ENCODE measurements around the gene CEP350. TPM values are rescaled to one million over a fixed set of nuclear protein-coding genes. Genes with fewer than 3 reads are reported as not detected.

CEP350 gene
- polyA plus RNA-seq, 3 donors, result 6.7 to 19.8 (median 9.0) TPM

GRCh38 chr1:179984101-179984500 is 29.5 kb downstream of the CEP350 start:
- H3K27me3 Mint-ChIP-seq (ENCODE audit: low read depth in 3 of 3), result peaks cover 0 to 2% (median 0%) of the 10 kb centered on the region in 3 donors
- DNase-seq, result no peak

DNA sequence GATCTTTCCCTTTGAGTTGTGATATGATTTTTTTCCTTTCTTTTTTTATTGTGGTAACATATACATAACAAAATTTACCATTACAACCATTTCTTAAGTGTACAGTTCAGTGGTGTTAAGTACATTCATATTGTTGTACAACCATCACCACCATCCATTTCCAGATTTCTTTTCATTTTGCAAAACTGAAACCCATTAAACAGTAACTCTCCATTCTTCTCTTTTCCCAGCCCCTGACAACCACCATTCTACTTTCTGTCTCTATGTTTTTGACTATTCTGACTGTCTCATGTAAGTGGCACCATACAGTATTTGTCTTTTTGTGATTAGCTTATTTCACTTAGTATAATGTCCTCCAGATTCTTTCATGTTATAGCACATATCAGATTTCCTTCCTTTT is 30.3 kb downstream of the CEP350 start:
- H3K9ac ChIP-seq (ENCODE audit: insufficient read depth, low read length, poor library complexity, severe bottlenecking), result no peak overlapping the region
- no peaks in the 10 kb centered on the region for H3K4me1 ChIP-seq (ENCODE audit: control insufficient read depth in 1 of 2, insufficient read depth in 2 of 2, low read length in 2 of 2)
- H3K36me3 Mint-ChIP-seq, result peaks cover 12 to 21% of the 10 kb centered on the region in 2 donors
- peaks cover 4% of the 10 kb centered on the region for H3K4me1 Mint-ChIP-seq
- peaks cover 1 to 7% (median 4%) of the 10 kb centered on the region in 7 donors for H3K9me3 Mint-ChIP-seq
- no peak overlapping the region for H3K4me2 ChIP-seq (replicated peaks; ENCODE audit: extremely low read depth, low read length, poor library complexity, severe bottlenecking)
- H3K27me3 Mint-ChIP-seq (ENCODE audit: low read depth in 3 of 3), result peaks cover 0 to 2% (median 0%) of the 10 kb centered on the region in 3 donors
- no peak overlapping the region for H2AFZ ChIP-seq (ENCODE audit: insufficient read depth, low read depth, low read length, poor library complexity, severe bottlenecking)
- no peaks in the 10 kb centered on the region for H3K9me3 ChIP-seq (replicated peaks in 1 of 2; ENCODE audit: control insufficient read depth in 1 of 2, insufficient read depth in 1 of 2, low read length in 2 of 2)
- H3K4me3 ChIP-seq (replicated peaks in 1 of 3; ENCODE audit: low read depth in 2 of 3, low read length in 3 of 3), result no peak overlapping the region
- no peak overlapping the region for H3K4me3 Mint-ChIP-seq
- TF ChIP-seq CTCF (IDR thresholded peaks at IDR 0.05), result no peak
- H3K79me2 ChIP-seq (ENCODE audit: insufficient read depth, low read length), result peaks cover 80% of the 10 kb centered on the region
- peak overlapping the region in 2 of 7 donors; percentile 10 to 58 for H3K27ac Mint-ChIP-seq
- peaks cover 65% of the 10 kb centered on the region for H4K20me1 ChIP-seq (ENCODE audit: insufficient read depth, low read length)
- no peak for DNase-seq
- no peaks in the 10 kb centered on the region for H3K27me3 ChIP-seq (ENCODE audit: control insufficient read depth in 2 of 2, insufficient read depth in 2 of 2, low read length in 2 of 2)
- intact Hi-C loops (cut with micrococcal nuclease), result no loop called here
- H3K27ac ChIP-seq (ENCODE audit: low read depth in 1 of 2, low read length in 2 of 2), result peak overlapping the region in 1 of 2 donors; percentile 18
- peaks cover 7 to 34% of the 10 kb centered on the region in 2 donors for H3K36me3 ChIP-seq (replicated peaks in 1 of 2; ENCODE audit: control insufficient read depth in 1 of 2, insufficient read depth in 2 of 2, low read length in 2 of 2)

More at GRCh38 chr1:179984101-179984500, 29.5 kb downstream of the CEP350 start:
- H3K79me2 ChIP-seq (ENCODE audit: insufficient read depth, low read length), result peaks cover 88% of the 10 kb centered on the region
- H3K36me3 Mint-ChIP-seq, result peaks cover 11 to 24% of the 10 kb centered on the region in 2 donors
- peak overlapping the region in 1 of 7 donors; percentile 21 for H3K27ac Mint-ChIP-seq
- no peak for TF ChIP-seq CTCF (IDR thresholded peaks at IDR 0.05)
- no peak overlapping the region for H3K9ac ChIP-seq (ENCODE audit: insufficient read depth, low read length, poor library complexity, severe bottlenecking)
- H3K27me3 ChIP-seq (ENCODE audit: control insufficient read depth in 2 of 2, insufficient read depth in 2 of 2, low read length in 2 of 2), result no peaks in the 10 kb centered on the region
- peaks cover 73% of the 10 kb centered on the region for H4K20me1 ChIP-seq (ENCODE audit: insufficient read depth, low read length)
- no peak overlapping the region for H2AFZ ChIP-seq (ENCODE audit: insufficient read depth, low read depth, low read length, poor library complexity, severe bottlenecking)
- WGBS (ENCODE audit: insufficient coverage), result no CpG with 5 or more reads among the region's 1 CpG
- peaks cover 5 to 27% of the 10 kb centered on the region in 2 donors for H3K36me3 ChIP-seq (replicated peaks in 1 of 2; ENCODE audit: control insufficient read depth in 1 of 2, insufficient read depth in 2 of 2, low read length in 2 of 2)
- H3K4me3 Mint-ChIP-seq, result no peak overlapping the region
- no peaks in the 10 kb centered on the region for H3K9me3 ChIP-seq (replicated peaks in 1 of 2; ENCODE audit: control insufficient read depth in 1 of 2, insufficient read depth in 1 of 2, low read length in 2 of 2)
- H3K4me2 ChIP-seq (replicated peaks; ENCODE audit: extremely low read depth, low read length, poor library complexity, severe bottlenecking), result no peak overlapping the region
- H3K27ac ChIP-seq (ENCODE audit: low read depth in 1 of 2, low read length in 2 of 2), result no peak overlapping the region
- intact Hi-C loops (cut with micrococcal nuclease), result no loop called here
- no peaks in the 10 kb centered on the region for H3K4me1 ChIP-seq (ENCODE audit: control insufficient read depth in 1 of 2, insufficient read depth in 2 of 2, low read length in 2 of 2)
- peaks cover 4% of the 10 kb centered on the region for H3K4me1 Mint-ChIP-seq
- H3K9me3 Mint-ChIP-seq, result peaks cover 4 to 13% (median 11%) of the 10 kb centered on the region in 7 donors
- no peak overlapping the region for H3K4me3 ChIP-seq (replicated peaks in 1 of 3; ENCODE audit: low read depth in 2 of 3, low read length in 3 of 3)

Measured in CD14-positive monocyte (primary cell).